K562 (cell line): ENCODE results near the gene CNTF. TPM values are rescaled to one million over a fixed set of nuclear protein-coding genes. Genes with fewer than 3 reads are reported as not detected.

Experiments
- BCOR ChIP-seq: fragments of 450-650 bp; IDR thresholded peaks from 2 replicates; pipeline ENCODE4 v1.6.1; 2016
- BRD4 ChIP-seq: fragments of 200-600 bp; sonication (generic); IDR thresholded peaks from 2 replicates; pipeline ENCODE4 v1.6.1; 2017; ENCODE audit warnings: inconsistent platforms
- CCNT2 ChIP-seq: IDR thresholded peaks from 2 replicates; pipeline ENCODE4 v1.6.1; 2011; ENCODE audit warnings: borderline replicate concordance, low read depth, mild to moderate bottlenecking, moderate library complexity, mixed read lengths, low read length; ENCODE audit not compliant: insufficient read length; ENCODE audit errors: extremely low read depth
- CHD4 ChIP-seq: fragments of 200-600 bp; sonication (generic); IDR thresholded peaks from 3 replicates; pipeline ENCODE4 v1.6.1; 2012; ENCODE audit warnings: low read depth, mild to moderate bottlenecking, mixed read lengths, low read length, inconsistent platforms; ENCODE audit not compliant: insufficient read depth, insufficient replicate concordance, poor library complexity, severe bottlenecking
- CXXC5 ChIP-seq: fragments of 250-450 bp; sonication (Bioruptor Pico); IDR thresholded peaks from 2 replicates; pipeline ENCODE4 v1.8.0; 2022; ENCODE audit warnings: inconsistent platforms, mild to moderate bottlenecking, moderate library complexity
- DACH1 ChIP-seq: fragments of 450-650 bp; IDR thresholded peaks from 2 replicates; pipeline ENCODE4 v1.6.1; 2018; ENCODE audit not compliant: partially characterized antibody
- GTF2A2 ChIP-seq: IDR thresholded peaks from 2 replicates; pipeline ENCODE4 v1.6.1; 2016; ENCODE audit warnings: mild to moderate bottlenecking, missing genetic modification characterization, missing compliant biosample characterization
- KLF1 ChIP-seq: fragments of 450-650 bp; IDR thresholded peaks from 2 replicates; pipeline ENCODE4 v1.6.1; 2016; ENCODE audit warnings: missing genetic modification characterization, missing compliant biosample characterization
- MTA2 ChIP-seq: fragments of 450-650 bp; IDR thresholded peaks from 2 replicates; pipeline ENCODE4 v1.6.1; 2016; ENCODE audit warnings: low read depth
- NCOA2 ChIP-seq, 2 experiments: fragments of 450-650 bp; IDR thresholded peaks; 2 replicates each; pipeline ENCODE4 v1.6.1; 2018; ENCODE audit warnings: mild to moderate bottlenecking in 2 of 2, moderate library complexity in 1 of 2; ENCODE audit not compliant: partially characterized antibody in 2 of 2
- PHB2 ChIP-seq: fragments of 450-650 bp; IDR thresholded peaks from 2 replicates; pipeline ENCODE4 v1.6.1; 2017; ENCODE audit warnings: low read depth
- POLR2B ChIP-seq: fragments of 450-650 bp; IDR thresholded peaks from 2 replicates; pipeline ENCODE4 v1.6.1; 2018; ENCODE audit warnings: low read depth; ENCODE audit not compliant: partially characterized antibody
- TAF15 ChIP-seq: fragments of 200-400 bp; formaldehyde crosslinking; IDR thresholded peaks from 2 replicates; pipeline ENCODE4 v1.6.1; 2017; ENCODE audit warnings: mild to moderate bottlenecking, low read depth, low read length, moderate library complexity
- TBL1XR1 ChIP-seq, 2 experiments: IDR thresholded peaks; 2 replicates each; pipeline ENCODE4 v1.6.1; 2012; ENCODE audit warnings: improper control_type of control experiment in 2 of 2, low read length in 2 of 2, mild to moderate bottlenecking in 1 of 2
- ZBTB1 ChIP-seq: sonication (generic); formaldehyde crosslinking; IDR thresholded peaks from 2 replicates; pipeline ENCODE4 v1.8.1; 2023; ENCODE audit warnings: missing genetic modification reagents, low read depth, mild to moderate bottlenecking, borderline replicate concordance
- ZNF778 ChIP-seq: fragments of 450-650 bp; formaldehyde crosslinking; IDR thresholded peaks from 2 replicates; pipeline ENCODE4 v1.4.0; 2020; ENCODE audit warnings: mild to moderate bottlenecking, moderate library complexity
- polyA plus RNA-seq, 8 experiments: library from polyadenylated mRNA; depleted of rRNA in 4 of 8; stranded (reverse) in 5 of 8; unstranded in 3 of 8; fragments of >200 nt; fragmentation: Nextera tagmentation in 2 of 8; fragmentation: Illumina TruSeq in 1 of 8; extraction: Ambion mirVana in 2 of 8; extraction: Trizol in 1 of 8; gene quantifications; 2 replicates each; pipeline versions ENCODE4 v1.2.1 to v1.2.3, GENCODE V29; 2011 to 2014; ENCODE audit warnings: inconsistent platforms in 1 of 8, missing spikeins in 1 of 8
- total RNA-seq, 7 experiments: library from RNA; depleted of rRNA in 6 of 7; stranded (reverse); fragments of >200 nt in 6 of 7; fragmentation: Illumina TruSeq in 2 of 7; extraction: Trizol in 2 of 7; gene quantifications; 2 replicates each; pipeline versions ENCODE4 v1.2.1 to v1.2.3, GENCODE V29; 2011 to 2021; ENCODE audit warnings: low replicate concordance in 1 of 7
- TF ChIP-seq, protein P1 (sequence below): sonication (generic); formaldehyde crosslinking; IDR thresholded peaks from 2 replicates; pipeline ENCODE4 v1.8.0; 2022; ENCODE audit warnings: mild to moderate bottlenecking, missing genetic modification reagents
- TF ChIP-seq, protein P2 (sequence below): fragments of 450-650 bp; formaldehyde crosslinking; conservative IDR thresholded peaks from 2 replicates; pipeline ENCODE4 v1.4.0; 2022; ENCODE audit warnings: mild to moderate bottlenecking, missing genetic modification characterization
- TF ChIP-seq, protein P3 (sequence below): sonication (generic); formaldehyde crosslinking; IDR thresholded peaks from 2 replicates; pipeline ENCODE4 v1.8.1; 2022; ENCODE audit warnings: missing genetic modification reagents
- TF ChIP-seq, protein P4 (sequence below): sonication (generic); formaldehyde crosslinking; IDR thresholded peaks from 2 replicates; pipeline ENCODE4 v1.8.0; 2022; ENCODE audit warnings: missing genetic modification reagents, mild to moderate bottlenecking, moderate library complexity, borderline replicate concordance

Gene CNTF
- total and polyA plus RNA-seq, 9 of the 15 experiments (the other 6 are each of a cell fraction or from before 2014, with no cell fraction given), result 0.17 to 5.0 (median 2.3) TPM

DNA sequence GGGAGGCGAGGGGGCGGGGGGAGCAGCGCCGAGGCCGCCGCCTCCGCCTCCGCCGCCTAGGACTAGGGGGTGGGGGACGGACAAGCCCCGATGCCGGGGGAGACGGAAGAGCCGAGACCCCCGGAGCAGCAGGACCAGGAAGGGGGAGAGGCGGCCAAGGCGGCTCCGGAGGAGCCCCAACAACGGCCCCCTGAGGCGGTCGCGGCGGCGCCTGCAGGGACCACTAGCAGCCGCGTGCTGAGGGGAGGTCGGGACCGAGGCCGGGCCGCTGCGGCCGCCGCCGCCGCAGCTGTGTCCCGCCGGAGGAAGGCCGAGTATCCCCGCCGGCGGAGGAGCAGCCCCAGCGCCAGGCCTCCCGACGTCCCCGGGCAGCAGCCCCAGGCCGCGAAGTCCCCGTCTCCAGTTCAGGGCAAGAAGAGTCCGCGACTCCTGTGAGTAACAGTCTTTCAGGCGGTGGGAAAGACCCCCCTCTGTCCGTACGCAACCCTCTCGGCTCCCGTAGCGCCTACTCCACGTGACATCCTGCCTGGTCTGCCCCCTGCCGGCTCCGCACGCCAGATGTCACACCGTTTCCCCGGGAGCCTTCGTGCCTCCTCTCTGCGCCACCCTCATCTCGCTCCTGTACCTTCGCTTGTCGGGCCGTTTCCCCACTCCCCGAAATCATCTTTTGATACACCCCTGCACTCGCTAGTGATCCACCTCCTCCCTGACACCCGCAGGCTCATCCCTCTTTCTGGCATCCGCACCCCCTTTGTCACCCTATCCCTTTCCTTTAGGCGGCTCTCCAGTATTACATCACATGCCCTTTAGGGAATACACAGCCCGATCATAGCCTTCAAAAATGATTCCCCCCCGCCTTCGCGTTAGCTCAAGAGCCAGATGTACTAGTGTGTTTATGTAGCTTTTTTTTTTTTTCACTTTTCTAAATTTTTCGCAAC lies 43.0 kb upstream of the CNTF start (continued):
- TF ChIP-seq, protein P1, sequence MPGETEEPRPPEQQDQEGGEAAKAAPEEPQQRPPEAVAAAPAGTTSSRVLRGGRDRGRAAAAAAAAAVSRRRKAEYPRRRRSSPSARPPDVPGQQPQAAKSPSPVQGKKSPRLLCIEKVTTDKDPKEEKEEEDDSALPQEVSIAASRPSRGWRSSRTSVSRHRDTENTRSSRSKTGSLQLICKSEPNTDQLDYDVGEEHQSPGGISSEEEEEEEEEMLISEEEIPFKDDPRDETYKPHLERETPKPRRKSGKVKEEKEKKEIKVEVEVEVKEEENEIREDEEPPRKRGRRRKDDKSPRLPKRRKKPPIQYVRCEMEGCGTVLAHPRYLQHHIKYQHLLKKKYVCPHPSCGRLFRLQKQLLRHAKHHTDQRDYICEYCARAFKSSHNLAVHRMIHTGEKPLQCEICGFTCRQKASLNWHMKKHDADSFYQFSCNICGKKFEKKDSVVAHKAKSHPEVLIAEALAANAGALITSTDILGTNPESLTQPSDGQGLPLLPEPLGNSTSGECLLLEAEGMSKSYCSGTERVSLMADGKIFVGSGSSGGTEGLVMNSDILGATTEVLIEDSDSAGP (CRISPR knock-in tag), result peak; percentile 71; the same call in 1 of the 2 replicates
- peak; percentile 71 for TF ChIP-seq CCNT2
- TF ChIP-seq TBL1XR1 (IDR thresholded peaks at IDR 0.05; ENCODE audit: low read length in 2 of 2), result no peak
- TF ChIP-seq BCOR, result peak; percentile 85
- TF ChIP-seq PHB2, result peak; percentile 31; the same call in 1 of the 2 replicates
- TF ChIP-seq CHD4, result no peak
- TF ChIP-seq CXXC5 (CRISPR knock-in tag), result peak; percentile 95
- TF ChIP-seq, protein P2, sequence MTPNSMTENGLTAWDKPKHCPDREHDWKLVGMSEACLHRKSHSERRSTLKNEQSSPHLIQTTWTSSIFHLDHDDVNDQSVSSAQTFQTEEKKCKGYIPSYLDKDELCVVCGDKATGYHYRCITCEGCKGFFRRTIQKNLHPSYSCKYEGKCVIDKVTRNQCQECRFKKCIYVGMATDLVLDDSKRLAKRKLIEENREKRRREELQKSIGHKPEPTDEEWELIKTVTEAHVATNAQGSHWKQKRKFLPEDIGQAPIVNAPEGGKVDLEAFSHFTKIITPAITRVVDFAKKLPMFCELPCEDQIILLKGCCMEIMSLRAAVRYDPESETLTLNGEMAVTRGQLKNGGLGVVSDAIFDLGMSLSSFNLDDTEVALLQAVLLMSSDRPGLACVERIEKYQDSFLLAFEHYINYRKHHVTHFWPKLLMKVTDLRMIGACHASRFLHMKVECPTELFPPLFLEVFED (CRISPR knock-in tag), result peak; percentile 90; the same call in 1 of the 2 replicates
- TF ChIP-seq KLF1 (tag), result no peak
- TF ChIP-seq, protein P3, sequence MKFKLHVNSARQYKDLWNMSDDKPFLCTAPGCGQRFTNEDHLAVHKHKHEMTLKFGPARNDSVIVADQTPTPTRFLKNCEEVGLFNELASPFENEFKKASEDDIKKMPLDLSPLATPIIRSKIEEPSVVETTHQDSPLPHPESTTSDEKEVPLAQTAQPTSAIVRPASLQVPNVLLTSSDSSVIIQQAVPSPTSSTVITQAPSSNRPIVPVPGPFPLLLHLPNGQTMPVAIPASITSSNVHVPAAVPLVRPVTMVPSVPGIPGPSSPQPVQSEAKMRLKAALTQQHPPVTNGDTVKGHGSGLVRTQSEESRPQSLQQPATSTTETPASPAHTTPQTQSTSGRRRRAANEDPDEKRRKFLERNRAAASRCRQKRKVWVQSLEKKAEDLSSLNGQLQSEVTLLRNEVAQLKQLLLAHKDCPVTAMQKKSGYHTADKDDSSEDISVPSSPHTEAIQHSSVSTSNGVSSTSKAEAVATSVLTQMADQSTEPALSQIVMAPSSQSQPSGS (CRISPR knock-in tag), result peak; percentile 65
- TF ChIP-seq TAF15, result no peak
- peak; percentile 92 for TF ChIP-seq BRD4
- TF ChIP-seq GTF2A2, result no peak
- TF ChIP-seq NCOA2 (IDR thresholded peaks at IDR 0.05; ENCODE audit: partially characterized antibody in 2 of 2), result no peak
- TF ChIP-seq, protein P4, sequence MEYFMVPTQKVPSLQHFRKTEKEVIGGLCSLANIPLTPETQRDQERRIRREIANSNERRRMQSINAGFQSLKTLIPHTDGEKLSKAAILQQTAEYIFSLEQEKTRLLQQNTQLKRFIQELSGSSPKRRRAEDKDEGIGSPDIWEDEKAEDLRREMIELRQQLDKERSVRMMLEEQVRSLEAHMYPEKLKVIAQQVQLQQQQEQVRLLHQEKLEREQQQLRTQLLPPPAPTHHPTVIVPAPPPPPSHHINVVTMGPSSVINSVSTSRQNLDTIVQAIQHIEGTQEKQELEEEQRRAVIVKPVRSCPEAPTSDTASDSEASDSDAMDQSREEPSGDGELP, result peak; percentile 89
- peak; percentile 80 for TF ChIP-seq POLR2B
- TF ChIP-seq ZBTB1, result peak; percentile 54; the same call in 1 of the 2 replicates
- no peak for TF ChIP-seq DACH1
- 0 out of 2 replicates have a peak, but pooled peaks have one; percentile 47 for TF ChIP-seq MTA2
- TF ChIP-seq ZNF778, result no peak
